ENCODE results near the gene HIVEP2. TPM values are rescaled to one million over a fixed set of nuclear protein-coding genes. Genes with fewer than 3 reads are reported as not detected.

The HIVEP2 gene
- total RNA-seq, 1 donor from 2014 or later: 12.3 TPM

- no peak overlapping the region for H3K4me3 ChIP-seq (ENCODE audit: low read depth, low read length)
- no peak for DNase-seq (ENCODE audit: low read depth)
- TF ChIP-seq CTCF (conservative IDR thresholded peaks at IDR 0.05; ENCODE audit: low read depth, low read length): no peak
These were observed 48.2 kb downstream of the HIVEP2 start for GRCh38 chr6:142896732-142897131.

- DNase-seq (ENCODE audit: low read depth): no peak
- TF ChIP-seq CTCF (conservative IDR thresholded peaks at IDR 0.05; ENCODE audit: low read depth, low read length): no peak
These were observed 51.9 kb downstream of the HIVEP2 start for GRCh38 chr6:142893088-142893487.

GRCh38 chr6:142892254-142893021 lies 52.5 kb downstream of the HIVEP2 start:
- no peak overlapping the region for H3K4me3 ChIP-seq (ENCODE audit: low read depth, low read length)
- DNase-seq (ENCODE audit: low read depth): no peak
- no peak for TF ChIP-seq CTCF (conservative IDR thresholded peaks at IDR 0.05; ENCODE audit: low read depth, low read length)

More at GRCh38 chr6:142893088-142893487, 51.9 kb downstream of the HIVEP2 start:
- H3K4me3 ChIP-seq (ENCODE audit: low read depth, low read length): no peak overlapping the region

GRCh38 chr6:142891454-142891853 lies 53.5 kb downstream of the HIVEP2 start:
- no peak for DNase-seq (ENCODE audit: low read depth)
- no peak for TF ChIP-seq CTCF (conservative IDR thresholded peaks at IDR 0.05; ENCODE audit: low read depth, low read length)
- H3K4me3 ChIP-seq (ENCODE audit: low read depth, low read length): no peak overlapping the region

DNA sequence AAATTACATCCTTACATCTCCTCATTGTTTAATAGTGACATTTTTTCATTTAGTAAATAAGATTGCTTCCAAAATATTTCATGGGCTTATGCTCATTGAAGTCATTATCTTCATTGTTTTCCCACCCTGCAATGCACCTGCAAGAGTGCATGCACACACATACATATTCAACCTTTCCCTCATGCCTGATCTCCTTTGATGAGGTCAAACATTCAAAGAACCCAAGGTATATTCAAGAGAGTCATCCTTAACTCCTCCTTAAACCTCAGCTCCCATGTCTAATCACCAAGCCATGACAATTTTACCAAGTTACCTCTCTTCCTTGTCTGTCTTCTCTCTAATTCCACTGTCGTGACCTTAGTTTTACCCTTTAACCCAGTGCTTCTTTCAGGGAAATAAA lies 56.5 kb downstream of the HIVEP2 start:
- DNase-seq (ENCODE audit: low read depth): no peak
- no peak overlapping the region for H3K4me3 ChIP-seq (ENCODE audit: low read depth, low read length)
- no peak for TF ChIP-seq CTCF (conservative IDR thresholded peaks at IDR 0.05; ENCODE audit: low read depth, low read length)

GRCh38 chr6:142887517-142887916 lies 57.5 kb downstream of the HIVEP2 start:
- TF ChIP-seq CTCF (conservative IDR thresholded peaks at IDR 0.05; ENCODE audit: low read depth, low read length): no peak
- no peak overlapping the region for H3K4me3 ChIP-seq (ENCODE audit: low read depth, low read length)
- DNase-seq (ENCODE audit: low read depth): no peak

Measured in epithelial cell of proximal tubule (primary cell).